NB4 (cell line): ENCODE data around the gene ZNF544.

Experiments
- CTCF ChIP-seq: IDR thresholded peaks from one replicate; pipeline ENCODE4 v1.5.1; 2012; ENCODE audit warnings: low read depth, low read length
- POLR2A ChIP-seq: IDR thresholded peaks from 2 replicates; pipeline ENCODE4 v1.6.1; 2011; ENCODE audit warnings: mild to moderate bottlenecking; ENCODE audit not compliant: insufficient read length; ENCODE audit errors: extremely low read depth
- TF ChIP-seq, protein P1 (sequence below): IDR thresholded peaks from 2 replicates; pipeline ENCODE4 v1.6.1; 2011; ENCODE audit warnings: low read depth, low read length

GRCh38 chr19:58265100-58265499 lies 36.4 kb downstream of the ZNF544 start:
- TF ChIP-seq CTCF: no peak
- TF ChIP-seq, protein P1, sequence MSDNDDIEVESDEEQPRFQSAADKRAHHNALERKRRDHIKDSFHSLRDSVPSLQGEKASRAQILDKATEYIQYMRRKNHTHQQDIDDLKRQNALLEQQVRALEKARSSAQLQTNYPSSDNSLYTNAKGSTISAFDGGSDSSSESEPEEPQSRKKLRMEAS: no peak
- no peak for TF ChIP-seq POLR2A
